A673 (cell line): ENCODE measurements around the gene FGF7. TPM values are rescaled to one million over a fixed set of nuclear protein-coding genes. Genes with fewer than 3 reads are reported as not detected.

Experiments
- BruUV-seq: library from RNA; stranded (reverse); fragments of 400-500 nt; replicated peaks from 2 replicates; lab custom pipeline; 2021; lab: Mats Ljungman, UMichigan
- CTCF ChIA-PET: fragments of 300-600 bp; sonication (Branson Sonifier 250); formaldehyde crosslinking; loops from one replicate; lab custom pipeline; 2022; ENCODE audit warnings: antibody characterized with exemption; lab: Charles Lee
- POLR2A ChIA-PET: fragments of 300-600 bp; sonication (Branson Sonifier 250); formaldehyde crosslinking; loops from one replicate; lab custom pipeline; 2022; ENCODE audit warnings: antibody characterized with exemption; ENCODE audit not compliant: low non-redundant PET; lab: Charles Lee
- DNase-seq: peaks from one replicate; pipeline ENCODE4 v3.0.0-alpha.2; 2015; ENCODE audit warnings: low spot score
- H3K27ac ChIP-seq: fragments of 200-600 bp; sonication (generic); 2 replicates; pipeline ENCODE4 v1.5.1; 2016; ENCODE audit warnings: mixed run types, low read depth, mild to moderate bottlenecking, mixed read lengths, antibody characterized with exemption, low read length; ENCODE audit not compliant: poor library complexity, severe bottlenecking
- H3K27me3 ChIP-seq: fragments of 200-600 bp; sonication (generic); replicated peaks from 2 replicates; pipeline ENCODE4 v1.6.1; 2017; ENCODE audit warnings: mixed run types, low read depth, mild to moderate bottlenecking, mixed read lengths, antibody characterized with exemption, low read length; ENCODE audit not compliant: insufficient read depth, poor library complexity
- H3K36me3 ChIP-seq: fragments of 200-600 bp; sonication (generic); 2 replicates; pipeline ENCODE4 v1.6.1; 2016; ENCODE audit warnings: mixed run types, mild to moderate bottlenecking, mixed read lengths, antibody characterized with exemption, low read length; ENCODE audit not compliant: insufficient read depth, poor library complexity, severe bottlenecking
- H3K4me1 ChIP-seq: fragments of 200-600 bp; sonication (generic); 2 replicates; pipeline ENCODE4 v1.6.1; 2017; ENCODE audit warnings: mixed run types, mild to moderate bottlenecking, mixed read lengths, antibody characterized with exemption, low read length; ENCODE audit not compliant: insufficient read depth, poor library complexity, severe bottlenecking
- H3K4me3 ChIP-seq: fragments of 200-600 bp; sonication (generic); 2 replicates; pipeline ENCODE4 v1.5.1; 2016; ENCODE audit warnings: low read depth, mixed run types, mild to moderate bottlenecking, mixed read lengths, low read length; ENCODE audit not compliant: poor library complexity, severe bottlenecking
- H3K9me3 ChIP-seq: fragments of 200-600 bp; sonication (generic); 2 replicates; pipeline ENCODE4 v1.6.1; 2016; ENCODE audit warnings: mixed run types, low read depth, mild to moderate bottlenecking, mixed read lengths, antibody characterized with exemption, low read length; ENCODE audit not compliant: poor library complexity, severe bottlenecking
- EZH2 ChIP-seq: fragments of 200-600 bp; sonication (generic); IDR thresholded peaks from 2 replicates; pipeline ENCODE4 v1.6.1; 2017; ENCODE audit warnings: borderline replicate concordance, low read depth, mild to moderate bottlenecking, mixed read lengths, antibody characterized with exemption, low read length; ENCODE audit not compliant: poor library complexity, severe bottlenecking
- intact Hi-C: fragments of 100-400 bp; cut with micrococcal nuclease; formaldehyde crosslinking; loops from one replicate; pipeline ENCODE4 v1.10.0; 2022; ENCODE audit not compliant: unreplicated experiment
- total RNA-seq: library from RNA; stranded (reverse); gene quantifications from 2 replicates; pipeline ENCODE4 v1.2.3, GENCODE V29; 2021
- TF ChIP-seq, protein P1 (sequence below): fragments of 300-800, 200-600 bp; sonication (generic); conservative IDR thresholded peaks from 2 replicates; pipeline ENCODE4 v1.5.1; 2017; ENCODE audit warnings: low read depth, mild to moderate bottlenecking, antibody characterized with exemption, low read length, moderate library complexity, mixed read lengths

The FGF7 gene
- total RNA-seq, 1 experiment from 2014 or later: not detected

DNA sequence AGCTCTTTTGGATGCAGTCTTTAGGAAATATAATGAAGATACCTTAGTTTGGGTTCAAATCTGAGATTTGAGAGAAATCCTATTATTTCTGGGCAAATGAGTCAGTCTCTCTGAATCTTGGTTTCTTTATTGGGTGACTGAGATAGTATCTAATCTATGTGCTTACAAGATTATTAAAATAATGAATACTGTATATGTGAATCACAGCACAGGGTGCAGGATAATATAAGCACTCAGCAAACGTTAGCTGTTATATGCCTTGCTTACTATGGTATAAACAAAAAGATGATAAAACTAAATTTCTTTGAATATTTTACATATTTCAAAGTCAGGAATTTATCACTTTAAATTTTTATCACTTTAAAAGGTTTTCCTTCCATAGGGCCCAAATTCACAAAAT lies 29.6 kb downstream of the FGF7 start:
- no peaks in the 10 kb centered on the region for H3K4me1 ChIP-seq
- H3K27ac ChIP-seq: no peak overlapping the region
- ChIA-PET POLR2A (no interaction called here), CTCF (no interaction called here)
- intact Hi-C loops: no loop called here
- no peaks in the 10 kb centered on the region for H3K9me3 ChIP-seq
- no peak overlapping the region for H3K4me3 ChIP-seq
- no peak for DNase-seq
- no peak for TF ChIP-seq EZH2
- TF ChIP-seq, protein P1, sequence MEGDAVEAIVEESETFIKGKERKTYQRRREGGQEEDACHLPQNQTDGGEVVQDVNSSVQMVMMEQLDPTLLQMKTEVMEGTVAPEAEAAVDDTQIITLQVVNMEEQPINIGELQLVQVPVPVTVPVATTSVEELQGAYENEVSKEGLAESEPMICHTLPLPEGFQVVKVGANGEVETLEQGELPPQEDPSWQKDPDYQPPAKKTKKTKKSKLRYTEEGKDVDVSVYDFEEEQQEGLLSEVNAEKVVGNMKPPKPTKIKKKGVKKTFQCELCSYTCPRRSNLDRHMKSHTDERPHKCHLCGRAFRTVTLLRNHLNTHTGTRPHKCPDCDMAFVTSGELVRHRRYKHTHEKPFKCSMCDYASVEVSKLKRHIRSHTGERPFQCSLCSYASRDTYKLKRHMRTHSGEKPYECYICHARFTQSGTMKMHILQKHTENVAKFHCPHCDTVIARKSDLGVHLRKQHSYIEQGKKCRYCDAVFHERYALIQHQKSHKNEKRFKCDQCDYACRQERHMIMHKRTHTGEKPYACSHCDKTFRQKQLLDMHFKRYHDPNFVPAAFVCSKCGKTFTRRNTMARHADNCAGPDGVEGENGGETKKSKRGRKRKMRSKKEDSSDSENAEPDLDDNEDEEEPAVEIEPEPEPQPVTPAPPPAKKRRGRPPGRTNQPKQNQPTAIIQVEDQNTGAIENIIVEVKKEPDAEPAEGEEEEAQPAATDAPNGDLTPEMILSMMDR: no peak
- no TSS peak for BruUV-seq
- H3K36me3 ChIP-seq: no peaks in the 10 kb centered on the region
- H3K27me3 ChIP-seq: peaks cover 19% of the 10 kb centered on the region

DNA sequence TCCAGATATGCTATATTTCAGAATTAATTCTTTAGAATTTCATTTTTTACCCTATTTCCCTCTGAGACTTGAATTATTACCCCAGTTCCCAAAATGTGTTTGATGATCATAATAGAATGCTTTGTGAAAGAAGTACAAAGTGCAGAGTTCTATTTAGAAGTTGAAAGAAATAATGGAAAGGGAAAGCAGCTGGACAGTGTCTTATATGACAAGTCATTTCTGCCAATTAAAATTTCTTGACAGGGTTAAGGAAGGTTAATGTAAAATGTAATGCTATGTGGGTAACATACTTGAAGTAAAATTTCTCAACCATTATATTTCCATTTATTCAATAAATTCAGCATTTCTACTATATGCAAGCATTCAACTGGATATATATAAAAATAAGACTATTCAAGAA lies 33.1 kb downstream of the FGF7 start:
- TF ChIP-seq, protein P1: no peak
- TF ChIP-seq EZH2: no peak
- peaks cover 28% of the 10 kb centered on the region for H3K27me3 ChIP-seq
- intact Hi-C loops: no loop called here
- no peak overlapping the region for H3K4me3 ChIP-seq
- ChIA-PET CTCF (no interaction called here), POLR2A (no interaction called here)
- DNase-seq: no peak
- no peak overlapping the region for H3K27ac ChIP-seq
- H3K9me3 ChIP-seq: no peaks in the 10 kb centered on the region
- no peaks in the 10 kb centered on the region for H3K4me1 ChIP-seq
- no peaks in the 10 kb centered on the region for H3K36me3 ChIP-seq
- BruUV-seq: no TSS peak

DNA sequence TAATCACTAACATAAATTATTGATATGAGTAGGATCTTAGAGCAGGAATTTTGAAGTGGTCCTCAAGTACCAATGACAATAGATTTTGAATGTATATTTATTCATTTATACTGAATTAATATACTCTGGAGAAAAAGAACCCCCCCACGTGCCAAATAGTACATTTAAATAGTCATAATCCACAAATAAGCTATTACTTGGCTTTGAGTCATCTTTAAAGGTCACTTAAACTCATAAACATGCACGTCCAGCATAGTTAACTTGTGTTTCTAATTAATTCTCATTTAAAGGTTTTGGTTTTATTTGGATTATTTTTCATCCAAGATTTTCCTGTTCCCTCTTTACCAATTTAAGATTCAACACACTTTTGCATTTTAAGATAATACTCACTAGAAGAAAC lies 35.1 kb downstream of the FGF7 start:
- CTCF ChIA-PET: no interaction called here
- POLR2A ChIA-PET: no interaction called here
- no peaks in the 10 kb centered on the region for H3K4me1 ChIP-seq
- H3K36me3 ChIP-seq: no peaks in the 10 kb centered on the region
- no peak overlapping the region for H3K27ac ChIP-seq
- intact Hi-C loops: no loop called here
- BruUV-seq: no TSS peak
- no peaks in the 10 kb centered on the region for H3K9me3 ChIP-seq
- no peak overlapping the region for H3K4me3 ChIP-seq
- TF ChIP-seq, protein P1: no peak
- no peak for TF ChIP-seq EZH2
- DNase-seq: no peak
- peaks cover 28% of the 10 kb centered on the region for H3K27me3 ChIP-seq
